ENCODE results near the gene PITX1.

PITX1 gene

GRCh38 chr5:135032999-135033861 is 798 bp downstream of the PITX1 start:
- no peak overlapping the region for H2BK120ac ChIP-seq (ENCODE audit: insufficient read depth, low read length, poor library complexity)
- no peak overlapping the region for H3K4ac ChIP-seq (ENCODE audit: low read depth, low read length)
- H3K4me3 ChIP-seq (ENCODE audit: low read depth, low read length): peak overlapping the region; percentile 51
- H3K9me3 ChIP-seq (ENCODE audit: insufficient read depth, low read depth, low read length): peaks cover 16% of the 10 kb centered on the region
- H3K23ac ChIP-seq (ENCODE audit: low read length): no peak overlapping the region
- peak overlapping the region; percentile 71 for H3K4me2 ChIP-seq (ENCODE audit: low read length)
- no peak overlapping the region for H3K18ac ChIP-seq (ENCODE audit: low read length)
- no peak overlapping the region for H4K12ac ChIP-seq (ENCODE audit: low read depth, low read length)
- H3K14ac ChIP-seq (ENCODE audit: low read length): no peak overlapping the region
- H2BK12ac ChIP-seq (ENCODE audit: low read length): no peak overlapping the region
- H3K27ac ChIP-seq (ENCODE audit: low read depth, low read length): no peak overlapping the region
- H3K36me3 ChIP-seq (ENCODE audit: control insufficient read depth in 1 of 2, insufficient read depth in 2 of 2, low read length in 2 of 2): no peaks in the 10 kb centered on the region
- no peaks in the 10 kb centered on the region for H3K79me2 ChIP-seq (ENCODE audit: control insufficient read depth, insufficient read depth, low read length, poor library complexity)
- no peak overlapping the region for H2BK5ac ChIP-seq (ENCODE audit: low read depth, low read length, poor library complexity)
- peaks cover 13 to 17% of the 10 kb centered on the region in 2 experiments for H3K4me1 ChIP-seq (ENCODE audit: control insufficient read depth in 1 of 2, insufficient read depth in 2 of 2, low read length in 2 of 2)
- no peak overlapping the region for H4K91ac ChIP-seq (ENCODE audit: low read depth, low read length)
- no peak overlapping the region for H3K9ac ChIP-seq (ENCODE audit: low read length)
- H2AK5ac ChIP-seq (ENCODE audit: low read length): no peak overlapping the region
- DNase-seq: peak in 1 of 2 donors; percentile 53
- H3K79me1 ChIP-seq (ENCODE audit: low read length): no peaks in the 10 kb centered on the region
- WGBS (ENCODE audit: extremely low coverage, insufficient coverage, insufficient read length): no CpG with 5 or more reads among the region's 89 CpGs
- H2AFZ ChIP-seq (ENCODE audit: insufficient read depth, low read length, poor library complexity): peak overlapping the region; percentile 70
- peaks cover 87% of the 10 kb centered on the region for H3K27me3 ChIP-seq (ENCODE audit: insufficient read depth, low read length)
- no peak overlapping the region for H4K8ac ChIP-seq (ENCODE audit: low read depth, low read length)

- Histone ChIP-seq H3K9me3 (ENCODE audit: insufficient read depth, low read depth, low read length) (peaks cover 18% of the 10 kb centered on the region), H4K91ac (ENCODE audit: low read depth, low read length) (no peak overlapping the region), H2BK5ac (ENCODE audit: low read depth, low read length, poor library complexity) (no peak overlapping the region), H2BK12ac (ENCODE audit: low read length) (no peak overlapping the region), H2BK120ac (ENCODE audit: insufficient read depth, low read length, poor library complexity) (no peak overlapping the region), H4K12ac (ENCODE audit: low read depth, low read length) (no peak overlapping the region), H3K14ac (ENCODE audit: low read length) (no peak overlapping the region), H4K8ac (ENCODE audit: low read depth, low read length) (no peak overlapping the region), H3K23ac (ENCODE audit: low read length) (no peak overlapping the region), H3K4me2 (ENCODE audit: low read length) (peak overlapping the region; percentile 43), H3K79me2 (ENCODE audit: control insufficient read depth, insufficient read depth, low read length, poor library complexity) (no peaks in the 10 kb centered on the region), H3K4me3 (ENCODE audit: low read depth, low read length) (no peak overlapping the region), H3K18ac (ENCODE audit: low read length) (no peak overlapping the region), H3K4me1 (ENCODE audit: control insufficient read depth in 1 of 2, insufficient read depth in 2 of 2, low read length in 2 of 2) (peaks cover 13 to 17% of the 10 kb centered on the region in 2 experiments), H3K4ac (ENCODE audit: low read depth, low read length) (no peak overlapping the region), H3K27ac (ENCODE audit: low read depth, low read length) (no peak overlapping the region), H3K9ac (ENCODE audit: low read length) (no peak overlapping the region), H2AK5ac (ENCODE audit: low read length) (no peak overlapping the region), H3K79me1 (ENCODE audit: low read length) (no peaks in the 10 kb centered on the region), H3K27me3 (ENCODE audit: insufficient read depth, low read length) (peaks cover 87% of the 10 kb centered on the region), H2AFZ (ENCODE audit: insufficient read depth, low read length, poor library complexity) (no peak overlapping the region), H3K36me3 (ENCODE audit: control insufficient read depth in 1 of 2, insufficient read depth in 2 of 2, low read length in 2 of 2) (no peaks in the 10 kb centered on the region)
- no CpG with 5 or more reads among the region's 18 CpGs for WGBS (ENCODE audit: extremely low coverage, insufficient coverage, insufficient read length)
- no peak for DNase-seq
These were observed 1.4 kb downstream of the PITX1 start for GRCh38 chr5:135032695-135032998.

DNA sequence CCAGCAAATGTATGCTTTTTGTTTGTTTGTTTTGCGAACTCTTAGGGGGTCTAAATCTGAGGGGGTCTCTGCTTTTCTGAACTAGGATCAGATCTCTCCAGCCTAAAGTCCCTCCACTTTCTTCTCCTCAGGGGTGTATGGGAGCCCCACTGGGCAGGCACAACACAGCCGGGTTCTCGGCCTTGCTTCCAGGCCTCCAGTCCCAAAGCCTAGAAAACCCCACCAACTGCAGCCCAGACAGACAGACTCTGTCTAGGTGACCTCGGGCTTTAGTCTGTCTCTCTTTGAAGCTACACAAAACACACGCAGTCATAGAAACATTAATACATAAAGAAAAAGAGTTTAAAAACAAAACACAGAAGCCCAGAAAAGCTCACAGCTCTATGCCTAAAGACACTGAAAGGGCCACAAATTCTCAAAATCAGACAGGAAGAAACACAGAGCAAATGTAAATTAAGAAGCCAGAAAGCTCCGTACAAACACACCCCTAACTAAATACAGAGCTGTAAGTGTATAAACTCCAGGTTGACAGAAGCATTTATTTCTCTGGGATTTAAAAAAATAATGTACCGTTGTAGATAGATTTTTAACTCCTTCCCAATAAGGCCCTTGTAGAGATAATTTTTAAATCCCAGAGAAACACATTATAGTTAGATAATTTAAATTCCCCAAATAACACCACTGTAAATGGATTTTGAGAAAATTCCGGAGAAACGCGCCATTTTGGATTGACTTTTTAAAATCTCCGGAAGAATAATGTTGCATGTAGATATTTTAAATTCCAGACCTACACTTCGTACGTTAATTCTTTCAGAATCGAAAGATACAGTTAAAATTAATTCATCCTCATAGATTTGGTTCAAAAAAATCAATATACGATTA is 2.0 kb downstream of the PITX1 start:
- no peak overlapping the region for H3K14ac ChIP-seq (ENCODE audit: low read length)
- no peak overlapping the region for H2AFZ ChIP-seq (ENCODE audit: insufficient read depth, low read length, poor library complexity)
- no peak overlapping the region for H4K91ac ChIP-seq (ENCODE audit: low read depth, low read length)
- H3K79me1 ChIP-seq (ENCODE audit: low read length): no peaks in the 10 kb centered on the region
- no peak overlapping the region for H2BK120ac ChIP-seq (ENCODE audit: insufficient read depth, low read length, poor library complexity)
- no peak overlapping the region for H3K27ac ChIP-seq (ENCODE audit: low read depth, low read length)
- no peak overlapping the region for H4K12ac ChIP-seq (ENCODE audit: low read depth, low read length)
- no peak overlapping the region for H3K4ac ChIP-seq (ENCODE audit: low read depth, low read length)
- H3K18ac ChIP-seq (ENCODE audit: low read length): no peak overlapping the region
- no peak overlapping the region for H2BK5ac ChIP-seq (ENCODE audit: low read depth, low read length, poor library complexity)
- H3K4me2 ChIP-seq (ENCODE audit: low read length): no peak overlapping the region
- no peak overlapping the region for H4K8ac ChIP-seq (ENCODE audit: low read depth, low read length)
- H2BK12ac ChIP-seq (ENCODE audit: low read length): no peak overlapping the region
- WGBS (ENCODE audit: extremely low coverage, insufficient coverage, insufficient read length): no CpG with 5 or more reads among the region's 15 CpGs
- no peak overlapping the region for H3K4me3 ChIP-seq (ENCODE audit: low read depth, low read length)
- no peak overlapping the region for H3K9ac ChIP-seq (ENCODE audit: low read length)
- H3K4me1 ChIP-seq (ENCODE audit: control insufficient read depth in 1 of 2, insufficient read depth in 2 of 2, low read length in 2 of 2): peaks cover 13 to 17% of the 10 kb centered on the region in 2 experiments
- no peaks in the 10 kb centered on the region for H3K79me2 ChIP-seq (ENCODE audit: control insufficient read depth, insufficient read depth, low read length, poor library complexity)
- no peaks in the 10 kb centered on the region for H3K36me3 ChIP-seq (ENCODE audit: control insufficient read depth in 1 of 2, insufficient read depth in 2 of 2, low read length in 2 of 2)
- no peak overlapping the region for H2AK5ac ChIP-seq (ENCODE audit: low read length)
- no peak for DNase-seq
- H3K23ac ChIP-seq (ENCODE audit: low read length): no peak overlapping the region
- peaks cover 87% of the 10 kb centered on the region for H3K27me3 ChIP-seq (ENCODE audit: insufficient read depth, low read length)
- H3K9me3 ChIP-seq (ENCODE audit: insufficient read depth, low read depth, low read length): peaks cover 17% of the 10 kb centered on the region

GRCh38 chr5:135030956-135031812 is 2.8 kb downstream of the PITX1 start:
- Histone ChIP-seq H3K27me3 (ENCODE audit: insufficient read depth, low read length) (peaks cover 87% of the 10 kb centered on the region), H2AFZ (ENCODE audit: insufficient read depth, low read length, poor library complexity) (no peak overlapping the region), H3K27ac (ENCODE audit: low read depth, low read length) (no peak overlapping the region), H2BK12ac (ENCODE audit: low read length) (no peak overlapping the region), H2AK5ac (ENCODE audit: low read length) (no peak overlapping the region), H3K18ac (ENCODE audit: low read length) (no peak overlapping the region), H3K14ac (ENCODE audit: low read length) (no peak overlapping the region), H3K9ac (ENCODE audit: low read length) (no peak overlapping the region), H3K4me3 (ENCODE audit: low read depth, low read length) (no peak overlapping the region), H3K4me1 (ENCODE audit: control insufficient read depth in 1 of 2, insufficient read depth in 2 of 2, low read length in 2 of 2) (peaks cover 13 to 17% of the 10 kb centered on the region in 2 experiments), H3K23ac (ENCODE audit: low read length) (no peak overlapping the region), H3K79me2 (ENCODE audit: control insufficient read depth, insufficient read depth, low read length, poor library complexity) (no peaks in the 10 kb centered on the region), H4K91ac (ENCODE audit: low read depth, low read length) (no peak overlapping the region), H3K4me2 (ENCODE audit: low read length) (no peak overlapping the region), H3K9me3 (ENCODE audit: insufficient read depth, low read depth, low read length) (peaks cover 15% of the 10 kb centered on the region), H3K79me1 (ENCODE audit: low read length) (no peaks in the 10 kb centered on the region), H3K4ac (ENCODE audit: low read depth, low read length) (no peak overlapping the region), H3K36me3 (ENCODE audit: control insufficient read depth in 1 of 2, insufficient read depth in 2 of 2, low read length in 2 of 2) (no peaks in the 10 kb centered on the region), H4K12ac (ENCODE audit: low read depth, low read length) (no peak overlapping the region), H2BK5ac (ENCODE audit: low read depth, low read length, poor library complexity) (no peak overlapping the region), H4K8ac (ENCODE audit: low read depth, low read length) (no peak overlapping the region), H2BK120ac (ENCODE audit: insufficient read depth, low read length, poor library complexity) (no peak overlapping the region)
- WGBS (ENCODE audit: extremely low coverage, insufficient coverage, insufficient read length): no CpG with 5 or more reads among the region's 57 CpGs
- DNase-seq: no peak

All from trophoblast cell (in vitro differentiated cells and primary cell).